Left lobe of liver (tissue), 2 donors: ENCODE results near the gene PALM2AKAP2. TPM values are rescaled to one million over a fixed set of nuclear protein-coding genes. Genes with fewer than 3 reads are reported as not detected.

Experiments used
- ATAC-seq: fragments of 200-7000 bp; cut with Tn5 transposase; one replicate; pipeline ENCODE4 v1.9.1; 2020; ENCODE audit warnings: mild to moderate bottlenecking, moderate library complexity
- DNase-seq: peaks from one replicate; pipeline ENCODE4 v3.0.0-alpha.2; 2020; ENCODE audit warnings: low spot score
- total RNA-seq: library from RNA; stranded (reverse); gene quantifications from one replicate; pipeline ENCODE4 v1.2.1, GENCODE V29; 2021
- donor health status: DM: no; HTN: no; CAD: no; lungs with moderate emphysema.
- donor health status: DM: no; HTN: yes; CAD: no.

Gene PALM2AKAP2
- total RNA-seq, result 32.1 TPM

GRCh38 chr9:109779711-109780452 lies at the start of gene PALM2AKAP2:
Gene PALM2AKAP2, plus strand, starts transcription at chr9:109780198. Its CDS starts 291 bp downstream, at chr9:109780489.
- DNase-seq (peak; percentile 85), ATAC-seq (peak; percentile 93)

GRCh38 chr9:109730228-109730627 lies 49.8 kb upstream of the PALM2AKAP2 start:
- ATAC-seq, result peak; percentile 79
- peak; percentile 52 for DNase-seq

- ATAC-seq (peak; percentile 61), DNase-seq (no peak)
Measured at GRCh38 chr9:109733690-109734089, 46.3 kb upstream of the PALM2AKAP2 start.

GRCh38 chr9:109734814-109735213 lies 45.2 kb upstream of the PALM2AKAP2 start:
- ATAC-seq (no peak), DNase-seq (no peak)

GRCh38 chr9:109735801-109736200 lies 44.2 kb upstream of the PALM2AKAP2 start:
- DNase-seq (no peak), ATAC-seq (no peak)

- DNase-seq (no peak), ATAC-seq (no peak)
Measured at GRCh38 chr9:109737295-109737694, 42.7 kb upstream of the PALM2AKAP2 start.

GRCh38 chr9:109739760-109740159 lies 40.2 kb upstream of the PALM2AKAP2 start:
- ATAC-seq (no peak), DNase-seq (no peak)

GRCh38 chr9:109742776-109743348 lies 37.1 kb upstream of the PALM2AKAP2 start:
- ATAC-seq, result no peak
- DNase-seq, result no peak

GRCh38 chr9:109743696-109744095 lies 36.3 kb upstream of the PALM2AKAP2 start:
- ATAC-seq, result no peak
- DNase-seq, result no peak

- DNase-seq, result peak; percentile 62
- peak; percentile 95 for ATAC-seq
Measured at GRCh38 chr9:109745335-109746283, 34.4 kb upstream of the PALM2AKAP2 start.

GRCh38 chr9:109751253-109751652 lies 28.7 kb upstream of the PALM2AKAP2 start:
- no peak for ATAC-seq

GRCh38 chr9:109753308-109753707 lies 26.7 kb upstream of the PALM2AKAP2 start:
- DNase-seq (no peak), ATAC-seq (no peak)

More at GRCh38 chr9:109751253-109751652, 28.7 kb upstream of the PALM2AKAP2 start:
- DNase-seq, result no peak

GRCh38 chr9:109755040-109755439 lies 25.0 kb upstream of the PALM2AKAP2 start:
- DNase-seq, result no peak
- ATAC-seq, result no peak

GRCh38 chr9:109759589-109759988 lies 20.4 kb upstream of the PALM2AKAP2 start:
- no peak for ATAC-seq
- DNase-seq, result no peak

- DNase-seq (no peak), ATAC-seq (no peak)
Measured at GRCh38 chr9:109765278-109765677, 14.7 kb upstream of the PALM2AKAP2 start.

- DNase-seq (no peak), ATAC-seq (no peak)
Measured at GRCh38 chr9:109765830-109766229, 14.2 kb upstream of the PALM2AKAP2 start.

- DNase-seq (no peak), ATAC-seq (no peak)
Measured at GRCh38 chr9:109766351-109766750, 13.6 kb upstream of the PALM2AKAP2 start.

GRCh38 chr9:109767404-109767803 lies 12.6 kb upstream of the PALM2AKAP2 start:
- no peak for ATAC-seq

GRCh38 chr9:109767814-109768213 lies 12.2 kb upstream of the PALM2AKAP2 start:
- no peak for ATAC-seq

More at GRCh38 chr9:109767404-109767803, 12.6 kb upstream of the PALM2AKAP2 start:
- DNase-seq, result no peak

GRCh38 chr9:109769250-109769649 lies 10.7 kb upstream of the PALM2AKAP2 start:
- DNase-seq (no peak), ATAC-seq (no peak)

More at GRCh38 chr9:109767814-109768213, 12.2 kb upstream of the PALM2AKAP2 start:
- no peak for DNase-seq

GRCh38 chr9:109770101-109770500 lies 9.9 kb upstream of the PALM2AKAP2 start:
- DNase-seq, result no peak

More at GRCh38 chr9:109770101-109770500, 9.9 kb upstream of the PALM2AKAP2 start:
- ATAC-seq, result no peak
